CD4-positive, CD25-positive, alpha-beta regulatory T cell (primary cell): Measurements from ENCODE around the gene SLMAP. TPM values are rescaled to one million over a fixed set of nuclear protein-coding genes. Genes with fewer than 3 reads are reported as not detected.
A peak's percentile ranks its signal among the peaks of the same experiment; 100 is the strongest.

ENCODE experiments used
- ATAC-seq, 2 donors: fragments of 150-1000 bp; cut with Tn5 transposase; one replicate each; pipeline ENCODE4 v1.10.0; 2021; ENCODE audit warnings: low read depth in 2 of 2, moderate number of reproducible peaks in 2 of 2, moderate library complexity in 1 of 2
- DNase-seq, 3 donors: peaks; one replicate each; pipeline versions ENCODE4 v3.0.0 to v3.0.0-alpha.2; 2012 to 2022; ENCODE audit warnings: mixed read lengths in 1 of 3
- H3K27ac ChIP-seq: one replicate; pipeline ENCODE4 v1.7.0; 2013; ENCODE audit warnings: mild to moderate bottlenecking, low read length; ENCODE audit not compliant: insufficient read depth, poor library complexity, severe bottlenecking
- H3K27me3 ChIP-seq: one replicate; pipeline ENCODE4 v1.7.0; 2013; ENCODE audit warnings: low read length; ENCODE audit not compliant: control insufficient read depth, insufficient read depth
- H3K36me3 ChIP-seq: one replicate; pipeline ENCODE4 v1.7.0; 2013; ENCODE audit warnings: mild to moderate bottlenecking, low read length, moderate library complexity; ENCODE audit not compliant: control insufficient read depth, insufficient read depth
- H3K4me1 ChIP-seq: 2 replicates; pipeline ENCODE4 v1.7.0; 2013; ENCODE audit warnings: mild to moderate bottlenecking, low read length; ENCODE audit not compliant: insufficient read depth, control insufficient read depth, poor library complexity, severe bottlenecking
- H3K4me3 ChIP-seq: one replicate; pipeline ENCODE4 v1.7.0; 2013; ENCODE audit warnings: low read depth, mild to moderate bottlenecking, low read length, moderate library complexity
- H3K9me3 ChIP-seq, 2 experiments: 1 replicate in 1 of 2; 2 replicates in 1 of 2; pipeline ENCODE4 v1.7.0; 2013; ENCODE audit warnings: low read length in 2 of 2, mild to moderate bottlenecking in 1 of 2, moderate library complexity in 1 of 2; ENCODE audit not compliant: control insufficient read depth in 2 of 2
- H3K27ac Mint-ChIP-seq, 3 donors: one replicate each; pipeline ENCODE4 v1.8.0; 2020 to 2022; ENCODE audit warnings: mild to moderate bottlenecking in 3 of 3, mixed read lengths in 3 of 3, moderate library complexity in 2 of 3
- H3K27me3 Mint-ChIP-seq: one replicate; pipeline ENCODE4 v1.8.0; 2022; ENCODE audit warnings: mild to moderate bottlenecking, mixed read lengths
- H3K36me3 Mint-ChIP-seq: one replicate; pipeline ENCODE4 v1.8.0; 2020; ENCODE audit warnings: mixed read lengths
- H3K4me1 Mint-ChIP-seq, 4 donors: one replicate each; pipeline ENCODE4 v1.8.0; 2020 to 2022; ENCODE audit warnings: mixed read lengths in 4 of 4, mild to moderate bottlenecking in 1 of 4
- H3K4me3 Mint-ChIP-seq, 4 donors: one replicate each; pipeline ENCODE4 v1.8.0; 2020 to 2022; ENCODE audit warnings: mild to moderate bottlenecking in 4 of 4, mixed read lengths in 4 of 4, moderate library complexity in 3 of 4
- H3K9me3 Mint-ChIP-seq, 7 donors: one replicate each; pipeline ENCODE4 v1.8.0; 2020 to 2022; ENCODE audit warnings: mixed read lengths in 7 of 7, mild to moderate bottlenecking in 3 of 7, moderate library complexity in 2 of 7
- polyA plus RNA-seq, 4 donors: library from polyadenylated mRNA; unstranded; fragments of 300-500 nt; fragmentation: Illumina TruSeq; gene quantifications; one replicate each; pipeline ENCODE4 v1.2.3, GENCODE V29; 2021
- total RNA-seq: library from RNA; stranded (reverse); gene quantifications from one replicate; pipeline ENCODE4 v1.2.3, GENCODE V29; 2022

SLMAP gene
- total and polyA plus RNA-seq, 5 donors from 2014 or later: 13.5 to 84.9 (median 21.3) TPM

DNA sequence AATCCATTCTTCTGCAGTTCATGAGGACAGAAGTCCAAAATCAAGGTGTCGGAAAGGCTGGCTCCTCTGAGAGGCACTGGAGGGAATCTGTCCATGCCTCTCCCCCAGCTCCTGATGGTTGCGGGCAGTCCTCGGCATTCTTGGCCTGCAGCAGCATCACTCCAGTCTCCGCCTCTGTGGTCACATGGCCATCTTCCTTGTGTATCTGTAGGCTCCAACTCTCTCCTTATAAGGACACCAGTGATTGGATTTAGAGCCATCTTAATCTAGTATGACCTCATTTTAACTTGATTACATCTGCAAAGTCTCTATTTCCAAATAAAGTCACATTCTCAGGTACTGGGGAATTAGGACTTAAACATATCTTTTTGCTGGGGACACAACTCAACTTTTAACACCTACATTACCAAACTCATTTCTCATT, 196.1 kb downstream of the SLMAP start:
- DNase-seq (no peak), ATAC-seq (no peak)
- Histone ChIP-seq H3K27ac (no peak overlapping the region), H3K9me3 (no peaks in the 10 kb centered on the region), H3K4me1 (no peaks in the 10 kb centered on the region), H3K4me3 (no peak overlapping the region), H3K27me3 (no peaks in the 10 kb centered on the region), H3K36me3 (no peaks in the 10 kb centered on the region)
- Mint-ChIP-seq H3K27me3 (peaks cover 6% of the 10 kb centered on the region), H3K27ac (no peak overlapping the region), H3K4me1 (no peaks in the 10 kb centered on the region), H3K4me3 (no peak overlapping the region), H3K36me3 (no peaks in the 10 kb centered on the region), H3K9me3 (no peaks in the 10 kb centered on the region)

DNA sequence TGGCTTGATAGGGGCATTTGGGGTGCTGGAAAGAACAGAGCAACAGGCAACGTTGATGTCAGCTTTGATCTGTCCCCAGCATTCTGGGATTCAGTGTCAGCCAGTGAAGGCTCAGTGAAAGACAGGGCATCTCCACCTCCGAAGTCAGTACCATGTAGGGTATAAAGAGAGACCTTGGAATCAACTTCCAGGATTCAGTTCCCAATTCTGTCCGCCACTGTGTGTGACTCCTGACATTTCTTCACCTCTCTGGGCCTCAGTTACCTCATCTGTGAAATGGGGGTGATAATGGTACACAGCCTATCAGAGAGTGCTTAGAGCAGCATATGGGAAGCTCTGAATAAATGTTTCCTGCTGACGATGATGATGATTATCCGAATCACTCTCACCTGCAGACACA, 196.5 kb downstream of the SLMAP start:
- no peak overlapping the region for H3K4me3 ChIP-seq
- H3K36me3 Mint-ChIP-seq: no peaks in the 10 kb centered on the region
- H3K9me3 ChIP-seq: no peaks in the 10 kb centered on the region
- H3K27me3 ChIP-seq: no peaks in the 10 kb centered on the region
- H3K27ac Mint-ChIP-seq: no peak overlapping the region
- H3K4me3 Mint-ChIP-seq: no peak overlapping the region
- peaks cover 6% of the 10 kb centered on the region for H3K27me3 Mint-ChIP-seq
- H3K4me1 Mint-ChIP-seq: no peaks in the 10 kb centered on the region
- DNase-seq: no peak
- no peaks in the 10 kb centered on the region for H3K4me1 ChIP-seq
- H3K36me3 ChIP-seq: no peaks in the 10 kb centered on the region
- H3K27ac ChIP-seq: no peak overlapping the region
- no peak for ATAC-seq
- H3K9me3 Mint-ChIP-seq: no peaks in the 10 kb centered on the region

DNA sequence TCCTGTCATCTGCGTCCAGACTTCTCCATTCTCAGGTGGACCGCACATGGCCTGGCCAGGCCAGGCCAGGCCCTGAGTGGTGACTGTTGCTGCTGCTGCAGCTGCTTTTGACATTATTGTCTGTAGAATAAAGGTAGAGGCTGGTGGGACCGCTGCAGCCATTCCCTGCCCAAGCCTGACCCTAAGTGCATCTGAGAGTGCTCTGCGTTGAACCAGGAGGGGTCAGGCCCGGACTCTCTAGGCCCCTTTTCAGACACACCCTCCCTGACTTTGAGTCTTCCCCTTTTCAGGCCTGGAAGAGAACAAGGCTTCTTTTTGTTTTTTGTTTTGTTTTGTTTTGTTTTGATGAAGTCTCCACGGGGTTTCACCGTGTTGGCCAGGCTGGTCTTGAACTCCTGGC, 197.5 kb downstream of the SLMAP start:
- no peak for ATAC-seq

GRCh38 chr3:57956119-57956832, 200.2 kb downstream of the SLMAP start:
- Mint-ChIP-seq H3K4me3 (no peak overlapping the region), H3K9me3 (no peaks in the 10 kb centered on the region), H3K27me3 (peaks cover 6% of the 10 kb centered on the region), H3K27ac (no peak overlapping the region), H3K36me3 (no peaks in the 10 kb centered on the region), H3K4me1 (peaks cover 0 to 3% (median 0%) of the 10 kb centered on the region in 4 donors)
- no peaks in the 10 kb centered on the region for H3K4me1 ChIP-seq
- H3K27ac ChIP-seq: no peak overlapping the region
- H3K36me3 ChIP-seq: no peaks in the 10 kb centered on the region
- DNase-seq: peak in 1 of 3 donors; percentile 25
- no peaks in the 10 kb centered on the region for H3K9me3 ChIP-seq
- no peak overlapping the region for H3K4me3 ChIP-seq
- H3K27me3 ChIP-seq: no peaks in the 10 kb centered on the region
- no peak for ATAC-seq

More for the DNA sequence above, 197.5 kb downstream of the SLMAP start:
- Mint-ChIP-seq H3K4me1 (no peaks in the 10 kb centered on the region), H3K36me3 (no peaks in the 10 kb centered on the region), H3K9me3 (no peaks in the 10 kb centered on the region), H3K27ac (no peak overlapping the region), H3K4me3 (no peak overlapping the region), H3K27me3 (peaks cover 6% of the 10 kb centered on the region)
- Histone ChIP-seq H3K9me3 (no peaks in the 10 kb centered on the region), H3K4me1 (no peaks in the 10 kb centered on the region), H3K27ac (no peak overlapping the region), H3K36me3 (no peaks in the 10 kb centered on the region), H3K27me3 (no peaks in the 10 kb centered on the region), H3K4me3 (no peak overlapping the region)
- DNase-seq: no peak

- Histone ChIP-seq H3K36me3 (no peaks in the 10 kb centered on the region), H3K27me3 (no peaks in the 10 kb centered on the region), H3K9me3 (no peaks in the 10 kb centered on the region), H3K4me3 (no peak overlapping the region), H3K4me1 (no peaks in the 10 kb centered on the region), H3K27ac (no peak overlapping the region)
- H3K9me3 Mint-ChIP-seq: no peaks in the 10 kb centered on the region
- no peaks in the 10 kb centered on the region for H3K36me3 Mint-ChIP-seq
- peak overlapping the region in 1 of 3 donors; percentile 52 for H3K27ac Mint-ChIP-seq
- DNase-seq (no peak), ATAC-seq (no peak)
- H3K4me1 Mint-ChIP-seq: peaks cover 0 to 3% (median 0%) of the 10 kb centered on the region in 4 donors
- no peak overlapping the region for H3K4me3 Mint-ChIP-seq
- H3K27me3 Mint-ChIP-seq: peaks cover 6% of the 10 kb centered on the region
These were observed 200.7 kb downstream of the SLMAP start for GRCh38 chr3:57956833-57957174.

DNA sequence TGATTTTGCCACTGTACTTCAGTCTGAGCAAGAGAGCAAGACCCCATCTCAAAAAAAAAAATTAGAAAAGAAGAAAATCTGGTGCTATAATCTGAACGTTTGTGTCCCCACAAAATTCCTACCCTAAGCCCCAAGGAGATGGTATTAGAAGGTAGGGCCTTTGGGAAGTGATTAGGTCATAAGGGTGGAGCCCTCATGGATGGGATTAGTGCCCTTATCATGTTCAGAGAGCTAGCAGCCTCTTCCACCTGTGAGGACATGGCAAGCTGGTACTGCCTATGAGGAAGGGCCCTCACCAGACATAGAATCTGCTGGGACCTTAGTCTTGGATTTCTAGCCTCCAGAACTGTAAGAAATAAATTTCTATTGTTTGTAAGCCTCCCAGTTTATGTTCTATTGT, 201.7 kb downstream of the SLMAP start:
- H3K4me3 ChIP-seq: no peak overlapping the region
- Mint-ChIP-seq H3K27ac (no peak overlapping the region), H3K27me3 (peaks cover 6% of the 10 kb centered on the region), H3K9me3 (no peaks in the 10 kb centered on the region), H3K36me3 (no peaks in the 10 kb centered on the region), H3K4me3 (no peak overlapping the region), H3K4me1 (peaks cover 0 to 3% (median 0%) of the 10 kb centered on the region in 4 donors)
- H3K36me3 ChIP-seq: no peaks in the 10 kb centered on the region
- DNase-seq (no peak), ATAC-seq (no peak)
- no peaks in the 10 kb centered on the region for H3K4me1 ChIP-seq
- H3K27me3 ChIP-seq: no peaks in the 10 kb centered on the region
- no peak overlapping the region for H3K27ac ChIP-seq
- no peaks in the 10 kb centered on the region for H3K9me3 ChIP-seq

- H3K27me3 Mint-ChIP-seq: peaks cover 6% of the 10 kb centered on the region
- Histone ChIP-seq H3K27me3 (no peaks in the 10 kb centered on the region), H3K4me1 (no peaks in the 10 kb centered on the region), H3K4me3 (no peak overlapping the region), H3K9me3 (no peaks in the 10 kb centered on the region), H3K36me3 (no peaks in the 10 kb centered on the region), H3K27ac (no peak overlapping the region)
- H3K4me3 Mint-ChIP-seq: no peak overlapping the region
- DNase-seq (no peak), ATAC-seq (no peak)
- peaks cover 0 to 3% (median 0%) of the 10 kb centered on the region in 4 donors for H3K4me1 Mint-ChIP-seq
- H3K36me3 Mint-ChIP-seq: no peaks in the 10 kb centered on the region
- H3K27ac Mint-ChIP-seq: no peak overlapping the region
- H3K9me3 Mint-ChIP-seq: no peaks in the 10 kb centered on the region
These were observed 202.7 kb downstream of the SLMAP start for GRCh38 chr3:57958642-57959422.
